ENCODE measurements around the gene PLCB4. TPM values are rescaled to one million over a fixed set of nuclear protein-coding genes. Genes with fewer than 3 reads are reported as not detected.

The PLCB4 gene
- polyA plus RNA-seq, 1 experiment, result 18.6 TPM

- DNase-seq (ENCODE audit: low read depth, low spot score), result no peak
Measured at GRCh38 chr20:9256393-9256792, 187.5 kb downstream of the PLCB4 start.

DNA sequence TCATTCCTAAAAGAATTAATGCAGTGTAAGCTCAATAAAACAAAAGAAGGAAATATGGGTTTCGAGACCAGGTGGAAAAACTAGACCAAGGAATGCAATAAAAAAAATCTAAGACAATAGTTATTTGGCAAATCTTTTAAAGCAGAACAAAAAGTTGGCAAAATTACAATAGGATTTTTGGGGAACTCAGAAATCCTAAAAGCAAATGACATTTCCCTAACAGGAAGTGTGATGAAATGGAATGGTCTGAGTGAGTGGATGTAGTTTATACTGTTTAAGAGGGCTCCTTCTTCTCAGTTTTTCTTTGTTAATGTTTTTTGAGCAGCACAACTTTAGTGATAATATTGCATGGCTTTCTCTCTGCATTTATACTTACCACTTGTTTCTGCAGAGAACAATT lies 190.0 kb downstream of the PLCB4 start:
- TF ChIP-seq, protein P1, sequence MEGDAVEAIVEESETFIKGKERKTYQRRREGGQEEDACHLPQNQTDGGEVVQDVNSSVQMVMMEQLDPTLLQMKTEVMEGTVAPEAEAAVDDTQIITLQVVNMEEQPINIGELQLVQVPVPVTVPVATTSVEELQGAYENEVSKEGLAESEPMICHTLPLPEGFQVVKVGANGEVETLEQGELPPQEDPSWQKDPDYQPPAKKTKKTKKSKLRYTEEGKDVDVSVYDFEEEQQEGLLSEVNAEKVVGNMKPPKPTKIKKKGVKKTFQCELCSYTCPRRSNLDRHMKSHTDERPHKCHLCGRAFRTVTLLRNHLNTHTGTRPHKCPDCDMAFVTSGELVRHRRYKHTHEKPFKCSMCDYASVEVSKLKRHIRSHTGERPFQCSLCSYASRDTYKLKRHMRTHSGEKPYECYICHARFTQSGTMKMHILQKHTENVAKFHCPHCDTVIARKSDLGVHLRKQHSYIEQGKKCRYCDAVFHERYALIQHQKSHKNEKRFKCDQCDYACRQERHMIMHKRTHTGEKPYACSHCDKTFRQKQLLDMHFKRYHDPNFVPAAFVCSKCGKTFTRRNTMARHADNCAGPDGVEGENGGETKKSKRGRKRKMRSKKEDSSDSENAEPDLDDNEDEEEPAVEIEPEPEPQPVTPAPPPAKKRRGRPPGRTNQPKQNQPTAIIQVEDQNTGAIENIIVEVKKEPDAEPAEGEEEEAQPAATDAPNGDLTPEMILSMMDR (IDR thresholded peaks at IDR 0.05; ENCODE audit: low read depth, low read length), result no peak
- no peaks in the 10 kb centered on the region for H3K27me3 ChIP-seq (ENCODE audit: control insufficient read depth, insufficient read depth, low read length)
- ChIA-PET POLR2A (interaction anchor here (0.7 kb wide), 1 partner anchor 465 kb away, joined by 4 read pairs; no protein-coding TSS in a partner anchor), CTCF (interaction anchor here (0.5 kb wide), 1 partner anchor 253 kb away, joined by 4 read pairs; no protein-coding TSS in a partner anchor)
- H3K4me3 ChIP-seq (ENCODE audit: low read depth, low read length), result no peak overlapping the region
- DNase-seq (ENCODE audit: low read depth, low spot score), result no peak
- H3K27ac ChIP-seq (ENCODE audit: low read depth, low read length), result no peak overlapping the region
- no peaks in the 10 kb centered on the region for H3K9me3 ChIP-seq (ENCODE audit: control insufficient read depth, insufficient read depth, low read length)

More at GRCh38 chr20:9256393-9256792, 187.5 kb downstream of the PLCB4 start:
- ChIA-PET POLR2A (no interaction called here), CTCF (no interaction called here)
- Histone ChIP-seq H3K27me3 (ENCODE audit: control insufficient read depth, insufficient read depth, low read length) (no peaks in the 10 kb centered on the region), H3K9me3 (ENCODE audit: control insufficient read depth, insufficient read depth, low read length) (no peaks in the 10 kb centered on the region), H3K4me3 (ENCODE audit: low read depth, low read length) (no peak overlapping the region), H3K27ac (ENCODE audit: low read depth, low read length) (no peak overlapping the region)
- TF ChIP-seq, protein P1 (IDR thresholded peaks at IDR 0.05; ENCODE audit: low read depth, low read length), result no peak

DNA sequence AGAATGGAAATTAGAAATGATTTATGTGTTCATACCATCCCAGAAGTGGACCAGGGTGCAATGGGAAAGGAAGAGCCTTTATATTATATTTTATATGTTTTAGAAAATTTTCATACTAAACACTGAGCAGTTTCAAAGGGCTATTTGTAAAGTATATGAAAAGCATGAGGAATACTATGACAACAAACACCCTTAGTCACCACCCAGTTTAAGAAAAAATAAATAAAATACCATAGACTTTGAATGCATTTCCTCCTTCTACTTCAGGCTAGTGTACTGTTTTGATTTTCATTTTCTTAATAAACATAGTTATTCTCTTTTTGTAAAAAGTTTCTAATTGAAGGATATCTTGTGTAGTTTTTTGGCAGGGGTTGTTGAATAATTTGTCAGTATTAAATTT lies 191.1 kb downstream of the PLCB4 start:
- H3K4me3 ChIP-seq (ENCODE audit: low read depth, low read length), result no peak overlapping the region
- no peaks in the 10 kb centered on the region for H3K9me3 ChIP-seq (ENCODE audit: control insufficient read depth, insufficient read depth, low read length)
- no peak overlapping the region for H3K27ac ChIP-seq (ENCODE audit: low read depth, low read length)
- ChIA-PET CTCF (no interaction called here), POLR2A (no interaction called here)
- TF ChIP-seq, protein P1 (IDR thresholded peaks at IDR 0.05; ENCODE audit: low read depth, low read length), result no peak
- H3K27me3 ChIP-seq (ENCODE audit: control insufficient read depth, insufficient read depth, low read length), result no peaks in the 10 kb centered on the region
- DNase-seq (ENCODE audit: low read depth, low spot score), result no peak

GRCh38 chr20:9261781-9262180 lies 192.9 kb downstream of the PLCB4 start:
- TF ChIP-seq, protein P1 (IDR thresholded peaks at IDR 0.05; ENCODE audit: low read depth, low read length), result no peak
- no peaks in the 10 kb centered on the region for H3K9me3 ChIP-seq (ENCODE audit: control insufficient read depth, insufficient read depth, low read length)
- no peak overlapping the region for H3K4me3 ChIP-seq (ENCODE audit: low read depth, low read length)
- DNase-seq (ENCODE audit: low read depth, low spot score), result no peak
- H3K27me3 ChIP-seq (ENCODE audit: control insufficient read depth, insufficient read depth, low read length), result no peaks in the 10 kb centered on the region
- ChIA-PET POLR2A (no interaction called here), CTCF (interaction anchor here (0.5 to 1.5 kb wide), 3 partner anchors 408 to 1165 kb away, joined by 3 to 6 read pairs (median 3); no protein-coding TSS in a partner anchor)
- no peak overlapping the region for H3K27ac ChIP-seq (ENCODE audit: low read depth, low read length)

- no peak for DNase-seq (ENCODE audit: low read depth, low spot score)
- TF ChIP-seq, protein P1 (IDR thresholded peaks at IDR 0.05; ENCODE audit: low read depth, low read length), result no peak
- ChIA-PET CTCF (interaction anchor here (1.5 kb wide), 1 partner anchor 409 kb away, joined by 3 read pairs; no protein-coding TSS in a partner anchor), POLR2A (interaction anchor here (0.6 kb wide), 2 partner anchors 49 to 154 kb away, joined by 3 read pairs; no protein-coding TSS in a partner anchor)
- peak overlapping the region; percentile 26 for H3K4me3 ChIP-seq (ENCODE audit: low read depth, low read length)
- H3K9me3 ChIP-seq (ENCODE audit: control insufficient read depth, insufficient read depth, low read length), result no peaks in the 10 kb centered on the region
- no peaks in the 10 kb centered on the region for H3K27me3 ChIP-seq (ENCODE audit: control insufficient read depth, insufficient read depth, low read length)
- peak overlapping the region; percentile 34 for H3K27ac ChIP-seq (ENCODE audit: low read depth, low read length)
Measured at GRCh38 chr20:9262653-9263194, 193.8 kb downstream of the PLCB4 start.

Measured in AG04450 (cell line).